OCI-LY3 (cell line): ENCODE measurements around the gene GM2A.

Experiments used
- CTCF ChIP-seq: fragments of 200-600, 300-600 bp; sonication (generic); IDR thresholded peaks from 2 replicates; pipeline ENCODE4 v1.5.1; 2014; ENCODE audit warnings: antibody characterized with exemption, low read length, low read depth
- EZH2phosphoT487 ChIP-seq: fragments of 200-600 bp; shearing (Covaris generic); IDR thresholded peaks from 2 replicates; pipeline ENCODE4 v1.6.1; 2018; ENCODE audit warnings: antibody characterized with exemption, mixed run types, low read depth

- TF ChIP-seq CTCF (no peak), EZH2phosphoT487 (no peak)
These were observed 1.9 kb upstream of the GM2A start for GRCh38 chr5:151251001-151251551.
